NCI-H1417 treated with DMSO at 0.1 percent for 48 hours (cell line): Measurements from ENCODE around the gene TRIO.

Source experiments
- DNase-seq: peaks from one replicate; lab custom pipeline; 2025; lab: John Stamatoyannopoulos, UW

The TRIO gene

GRCh38 chr5:14460844-14461398 is 317.8 kb downstream of the TRIO start:
- no peak for DNase-seq

GRCh38 chr5:14462681-14463080 is 319.5 kb downstream of the TRIO start:
- no peak for DNase-seq

GRCh38 chr5:14463629-14464028 is 320.5 kb downstream of the TRIO start:
- DNase-seq = no peak

GRCh38 chr5:14464096-14464495 is 321.0 kb downstream of the TRIO start:
- DNase-seq = no peak

- DNase-seq = peak; percentile 73
Measured at GRCh38 chr5:14464671-14465070, 321.5 kb downstream of the TRIO start.

- DNase-seq = no peak
Measured at GRCh38 chr5:14465116-14465515, 322.0 kb downstream of the TRIO start.

- DNase-seq = no peak
Measured at GRCh38 chr5:14465776-14466175, 322.6 kb downstream of the TRIO start.

- DNase-seq = no peak
Measured at GRCh38 chr5:14467251-14467650, 324.1 kb downstream of the TRIO start.

GRCh38 chr5:14467886-14468285 is 324.7 kb downstream of the TRIO start:
- no peak for DNase-seq

- no peak for DNase-seq
Measured at GRCh38 chr5:14469551-14470377, 326.6 kb downstream of the TRIO start.

GRCh38 chr5:14471507-14471906 is 328.4 kb downstream of the TRIO start:
- no peak for DNase-seq

GRCh38 chr5:14472986-14473567 is 329.9 kb downstream of the TRIO start:
- DNase-seq = no peak

- no peak for DNase-seq
Measured at GRCh38 chr5:14475045-14475444, 331.9 kb downstream of the TRIO start.

GRCh38 chr5:14476786-14477435 is 333.8 kb downstream of the TRIO start:
- DNase-seq = no peak

GRCh38 chr5:14479143-14479696 is 336.1 kb downstream of the TRIO start:
- DNase-seq = no peak

- no peak for DNase-seq
Measured at GRCh38 chr5:14481349-14481748, 338.2 kb downstream of the TRIO start.

- no peak for DNase-seq
Measured at GRCh38 chr5:14482085-14482484, 338.9 kb downstream of the TRIO start.

- DNase-seq = no peak
Measured at GRCh38 chr5:14483504-14484157, 340.5 kb downstream of the TRIO start.

GRCh38 chr5:14486486-14486885 is 343.3 kb downstream of the TRIO start:
- no peak for DNase-seq

- no peak for DNase-seq
Measured at GRCh38 chr5:14486996-14487896, 344.1 kb downstream of the TRIO start.
